ENCODE measurements around the gene TNC.

DNA sequence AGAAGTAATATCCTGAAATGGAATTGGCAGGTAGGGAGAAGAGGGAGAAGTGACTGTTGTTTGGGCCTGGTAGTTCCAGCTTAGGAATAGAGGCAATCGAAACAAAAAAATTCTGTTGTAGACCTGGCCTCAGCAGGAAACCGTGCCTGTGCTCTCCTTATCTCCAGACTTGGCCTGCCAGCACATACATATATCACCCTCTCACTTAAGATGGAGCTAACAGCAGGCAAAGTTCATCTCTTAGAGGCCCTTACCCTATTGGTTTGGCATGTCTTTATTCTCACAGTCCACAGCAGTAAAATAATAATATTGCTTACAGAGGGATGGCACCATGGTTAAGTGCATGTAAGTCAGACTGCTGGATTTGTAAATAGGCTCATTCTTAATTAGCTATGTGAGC, 19.6 kb upstream of the TNC start:
- TF ChIP-seq, protein P1, sequence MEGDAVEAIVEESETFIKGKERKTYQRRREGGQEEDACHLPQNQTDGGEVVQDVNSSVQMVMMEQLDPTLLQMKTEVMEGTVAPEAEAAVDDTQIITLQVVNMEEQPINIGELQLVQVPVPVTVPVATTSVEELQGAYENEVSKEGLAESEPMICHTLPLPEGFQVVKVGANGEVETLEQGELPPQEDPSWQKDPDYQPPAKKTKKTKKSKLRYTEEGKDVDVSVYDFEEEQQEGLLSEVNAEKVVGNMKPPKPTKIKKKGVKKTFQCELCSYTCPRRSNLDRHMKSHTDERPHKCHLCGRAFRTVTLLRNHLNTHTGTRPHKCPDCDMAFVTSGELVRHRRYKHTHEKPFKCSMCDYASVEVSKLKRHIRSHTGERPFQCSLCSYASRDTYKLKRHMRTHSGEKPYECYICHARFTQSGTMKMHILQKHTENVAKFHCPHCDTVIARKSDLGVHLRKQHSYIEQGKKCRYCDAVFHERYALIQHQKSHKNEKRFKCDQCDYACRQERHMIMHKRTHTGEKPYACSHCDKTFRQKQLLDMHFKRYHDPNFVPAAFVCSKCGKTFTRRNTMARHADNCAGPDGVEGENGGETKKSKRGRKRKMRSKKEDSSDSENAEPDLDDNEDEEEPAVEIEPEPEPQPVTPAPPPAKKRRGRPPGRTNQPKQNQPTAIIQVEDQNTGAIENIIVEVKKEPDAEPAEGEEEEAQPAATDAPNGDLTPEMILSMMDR (IDR thresholded peaks at IDR 0.05; ENCODE audit: low read length) = no peak
- no peak for TF ChIP-seq EZH2phosphoT487 (IDR thresholded peaks at IDR 0.05; ENCODE audit: low read length)
